NCI-H526 treated with DMSO at 0.1 percent for 48 hours (cell line): Measurements from ENCODE around the gene ACOT8.

Experiments used
- DNase-seq: peaks from one replicate; lab custom pipeline; 2025; lab: John Stamatoyannopoulos, UW

ACOT8 gene

DNA sequence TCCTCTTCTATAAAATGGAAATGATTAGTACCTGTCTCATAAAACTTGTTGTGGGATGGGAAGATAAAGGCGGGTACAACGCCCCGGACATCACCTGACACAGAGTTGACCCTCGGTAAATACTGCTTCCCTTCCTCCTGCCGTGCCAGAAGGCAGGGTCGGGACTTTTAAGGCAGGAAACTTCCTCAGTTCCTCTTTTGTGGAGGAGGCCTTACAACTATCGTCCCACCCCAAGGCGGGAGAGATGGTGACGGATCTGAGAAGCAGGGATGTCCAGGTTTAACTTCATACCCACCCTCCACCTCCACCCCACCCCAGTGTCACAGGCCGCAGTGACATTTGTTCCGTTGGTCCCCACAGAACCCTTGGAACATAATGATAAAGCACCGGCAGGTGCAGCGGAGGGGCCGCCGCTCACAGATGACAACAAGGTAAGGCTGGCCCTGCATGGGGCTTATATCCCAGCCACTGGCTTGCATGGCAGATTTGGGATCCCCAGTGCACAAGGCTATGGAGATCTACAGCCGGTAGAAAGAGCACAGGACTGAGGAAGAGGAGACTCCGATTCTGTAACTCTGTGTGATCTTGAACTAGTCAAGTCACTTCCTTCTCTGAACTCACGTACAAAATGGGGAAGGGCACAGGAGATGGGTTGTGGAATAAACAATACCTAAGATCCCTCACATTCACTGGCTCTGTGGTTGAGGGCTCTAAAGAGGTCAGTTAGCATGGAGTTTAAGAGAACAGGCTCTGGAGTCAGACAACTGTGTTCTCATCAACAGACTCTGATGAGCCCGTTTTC, 64.7 kb downstream of the ACOT8 start:
- no peak for DNase-seq
